NT2/D1 (cell line): ENCODE measurements around the gene ORC2.

Experiments
- DNase-seq: peaks from one replicate; pipeline ENCODE4 v3.0.0-alpha.2; 2011; ENCODE audit warnings: low read depth, low spot score
- H3K27me3 ChIP-seq: 2 replicates; pipeline ENCODE4 v1.6.0; 2011; ENCODE audit warnings: mild to moderate bottlenecking; ENCODE audit not compliant: insufficient read length, insufficient read depth
- H3K36me3 ChIP-seq: 2 replicates; pipeline ENCODE4 v1.6.1; 2011; ENCODE audit warnings: mild to moderate bottlenecking, low read length, mixed read lengths; ENCODE audit not compliant: insufficient read depth, insufficient read length
- H3K4me1 ChIP-seq: 2 replicates; pipeline ENCODE4 v1.5.1; 2011; ENCODE audit not compliant: insufficient read depth, insufficient read length
- H3K4me3 ChIP-seq: 2 replicates; pipeline ENCODE4 v1.5.1; 2011; ENCODE audit warnings: low read depth; ENCODE audit not compliant: insufficient read length
- H3K9ac ChIP-seq: 2 replicates; pipeline ENCODE4 v1.6.0; 2011; ENCODE audit warnings: low read depth; ENCODE audit not compliant: insufficient read length
- H3K9me3 ChIP-seq: 2 replicates; pipeline ENCODE4 v1.5.1; 2011; ENCODE audit warnings: mild to moderate bottlenecking, low read length; ENCODE audit not compliant: insufficient read depth
- SUZ12 ChIP-seq: IDR thresholded peaks from 2 replicates; pipeline ENCODE4 v1.6.1; 2011; ENCODE audit not compliant: insufficient read length, insufficient read depth; ENCODE audit errors: extremely low read depth
- YY1 ChIP-seq: IDR thresholded peaks from 2 replicates; pipeline ENCODE4 v1.6.1; 2011; ENCODE audit not compliant: insufficient read length, insufficient read depth
- ZNF274 ChIP-seq: IDR thresholded peaks from 2 replicates; pipeline ENCODE4 v1.6.1; 2011; ENCODE audit warnings: mild to moderate bottlenecking, low read depth, low read length

The ORC2 gene

DNA sequence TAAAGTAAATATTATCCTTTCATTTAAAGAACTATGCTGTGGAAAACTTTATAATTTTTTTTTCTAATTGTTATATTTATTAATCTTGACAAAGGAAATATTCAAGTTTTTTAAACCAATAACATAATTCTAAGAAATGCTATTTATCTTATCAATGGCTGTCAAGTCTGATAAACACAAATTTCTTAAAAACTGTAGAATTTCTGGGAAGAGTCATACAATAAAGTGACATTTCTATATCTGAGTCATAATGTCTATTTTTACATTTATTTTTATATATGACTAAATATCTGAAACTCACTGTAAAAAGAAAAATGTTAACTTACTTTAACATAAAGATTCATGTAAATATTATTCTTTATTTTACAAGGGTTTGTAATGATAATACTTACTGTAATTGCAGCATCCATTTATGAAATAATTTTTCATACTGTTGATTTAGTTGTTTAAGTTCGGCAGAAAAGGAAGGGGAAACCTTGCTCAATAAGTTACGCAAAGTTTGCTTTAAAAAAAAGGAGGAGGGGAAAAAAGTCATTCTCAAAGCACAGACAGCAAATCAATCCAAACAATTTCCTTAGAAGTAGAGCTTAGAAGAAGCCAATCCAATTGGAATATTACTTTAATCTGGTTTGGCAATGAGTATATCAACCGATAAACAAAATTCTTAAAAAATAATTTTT lies 32.4 kb downstream of the ORC2 start:
- peaks cover 75% of the 10 kb centered on the region for H3K36me3 ChIP-seq
- DNase-seq = no peak
- no peak overlapping the region for H3K4me3 ChIP-seq
- no peaks in the 10 kb centered on the region for H3K4me1 ChIP-seq
- no peak overlapping the region for H3K9ac ChIP-seq
- H3K9me3 ChIP-seq = no peaks in the 10 kb centered on the region
- H3K27me3 ChIP-seq = no peaks in the 10 kb centered on the region
- no peak for TF ChIP-seq ZNF274
- TF ChIP-seq YY1 = no peak
- no peak for TF ChIP-seq SUZ12

DNA sequence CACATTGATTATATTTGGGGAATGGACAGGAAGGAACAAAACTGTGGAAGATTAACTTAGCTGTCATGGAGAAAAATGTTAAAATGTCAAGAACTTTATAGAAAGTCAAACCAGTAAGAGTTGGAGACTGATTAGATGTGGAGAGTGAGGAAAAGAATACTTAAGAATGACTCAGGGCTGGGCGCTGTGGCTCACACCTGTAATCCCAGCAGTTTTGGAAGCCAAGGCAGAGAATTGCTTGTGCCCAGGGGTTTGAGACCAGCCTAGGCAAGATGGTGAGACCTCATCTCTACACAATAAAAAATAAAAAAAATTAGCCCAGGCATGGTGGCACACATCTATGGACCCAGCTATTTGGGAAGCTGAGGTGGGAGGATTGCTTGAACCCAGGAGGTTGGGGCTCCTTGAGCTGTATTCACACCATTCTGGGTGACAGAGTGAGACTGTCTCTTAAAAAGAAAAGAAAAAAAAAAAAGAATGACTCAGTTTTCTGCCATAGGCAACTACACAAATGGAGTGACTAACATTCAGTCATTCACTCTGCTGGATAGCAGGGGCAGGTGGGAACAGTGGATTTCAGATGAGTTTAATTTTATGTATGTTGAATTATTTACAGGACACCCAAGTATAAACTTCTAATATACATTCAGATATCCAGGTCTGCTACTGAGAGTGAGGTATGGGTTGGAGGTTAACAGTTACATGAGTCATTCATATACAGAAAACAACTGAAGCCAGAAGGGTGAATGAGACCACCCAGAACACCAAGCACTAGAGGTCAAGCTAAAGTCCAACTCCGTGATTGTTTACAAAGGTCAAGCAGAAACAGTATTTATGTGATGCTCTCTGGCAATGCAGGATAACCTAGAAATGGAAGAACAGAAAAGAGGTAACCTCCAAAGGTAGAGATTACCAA lies 33.9 kb downstream of the ORC2 start:
- Histone ChIP-seq H3K27me3 (no peaks in the 10 kb centered on the region), H3K36me3 (peaks cover 78% of the 10 kb centered on the region)
- TF ChIP-seq YY1 = no peak
- no peak for TF ChIP-seq ZNF274
- no peak for TF ChIP-seq SUZ12

DNA sequence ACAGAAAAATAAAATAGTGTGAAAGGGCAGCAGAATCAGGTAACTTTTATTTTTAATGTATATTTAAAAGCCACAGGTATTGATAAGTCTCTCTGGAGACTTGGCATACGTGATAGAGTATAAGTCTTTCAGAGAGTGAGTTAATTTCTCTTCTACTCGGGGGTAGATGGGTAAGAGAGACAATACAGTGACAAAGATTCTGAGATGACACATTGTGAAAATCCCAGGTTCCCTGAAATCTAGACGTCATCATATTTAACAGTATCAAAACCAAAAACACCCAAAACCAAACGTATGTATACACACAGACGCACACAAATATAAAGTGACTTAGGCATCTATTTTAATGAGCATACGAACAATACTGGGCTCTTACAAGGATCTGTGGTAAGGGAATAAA lies 41.0 kb downstream of the ORC2 start:
- no peak for DNase-seq
- Histone ChIP-seq H3K9me3 (no peaks in the 10 kb centered on the region), H3K36me3 (peaks cover 86% of the 10 kb centered on the region), H3K9ac (no peak overlapping the region), H3K4me3 (no peak overlapping the region), H3K4me1 (no peaks in the 10 kb centered on the region), H3K27me3 (no peaks in the 10 kb centered on the region)
- TF ChIP-seq ZNF274 (no peak), YY1 (no peak), SUZ12 (no peak)

More for the DNA sequence above, 33.9 kb downstream of the ORC2 start:
- Histone ChIP-seq H3K4me3 (no peak overlapping the region), H3K9me3 (no peaks in the 10 kb centered on the region), H3K4me1 (no peaks in the 10 kb centered on the region), H3K9ac (no peak overlapping the region)
- DNase-seq = no peak

DNA sequence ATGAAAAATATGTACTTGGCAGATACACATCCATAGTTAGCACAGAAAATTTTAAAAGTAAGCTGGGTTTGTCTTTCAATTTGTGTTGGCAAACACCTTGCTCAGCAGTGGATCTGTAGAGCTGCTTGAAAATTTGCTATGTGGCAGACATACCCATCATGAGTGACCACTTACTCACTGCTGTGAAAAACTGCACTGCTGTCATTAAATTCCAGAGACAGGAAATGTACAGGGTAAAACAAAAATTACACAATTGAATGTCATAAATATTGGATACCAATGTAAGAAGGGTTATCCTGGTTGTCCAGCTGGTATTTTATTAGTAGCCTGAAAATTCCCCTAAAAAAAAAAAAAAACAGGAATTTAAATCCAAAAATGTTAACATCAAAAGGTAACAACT lies 49.8 kb downstream of the ORC2 start:
- Histone ChIP-seq H3K9me3 (no peaks in the 10 kb centered on the region), H3K27me3 (no peaks in the 10 kb centered on the region), H3K4me1 (no peaks in the 10 kb centered on the region), H3K36me3 (peaks cover 68% of the 10 kb centered on the region), H3K9ac (no peak overlapping the region), H3K4me3 (no peak overlapping the region)
- no peak for DNase-seq
- no peak for TF ChIP-seq SUZ12
- no peak for TF ChIP-seq ZNF274
- no peak for TF ChIP-seq YY1

DNA sequence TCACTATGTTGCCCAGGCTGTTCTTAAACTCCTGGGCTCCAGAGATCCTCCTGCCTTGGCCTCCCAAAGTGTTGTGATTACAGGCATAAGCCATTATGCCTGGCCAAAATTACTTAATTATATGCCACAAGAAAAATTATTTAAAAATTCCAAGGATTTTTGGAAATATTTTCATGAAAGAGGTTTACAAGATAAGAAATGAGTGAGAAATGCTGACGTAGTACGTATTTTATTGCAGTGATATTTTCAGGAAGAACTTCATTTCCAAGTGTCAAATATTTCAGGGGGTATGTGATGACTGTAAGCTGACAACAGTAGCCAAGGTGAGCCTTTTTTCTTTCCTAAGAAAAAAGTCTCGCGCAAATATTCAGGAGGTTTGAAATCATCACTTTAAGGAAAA lies 53.5 kb downstream of the ORC2 start:
- DNase-seq = no peak
- Histone ChIP-seq H3K27me3 (no peaks in the 10 kb centered on the region), H3K9ac (no peak overlapping the region), H3K9me3 (no peaks in the 10 kb centered on the region), H3K4me1 (no peaks in the 10 kb centered on the region), H3K36me3 (peaks cover 73% of the 10 kb centered on the region), H3K4me3 (no peak overlapping the region)
- TF ChIP-seq YY1 = no peak
- no peak for TF ChIP-seq SUZ12
- no peak for TF ChIP-seq ZNF274

DNA sequence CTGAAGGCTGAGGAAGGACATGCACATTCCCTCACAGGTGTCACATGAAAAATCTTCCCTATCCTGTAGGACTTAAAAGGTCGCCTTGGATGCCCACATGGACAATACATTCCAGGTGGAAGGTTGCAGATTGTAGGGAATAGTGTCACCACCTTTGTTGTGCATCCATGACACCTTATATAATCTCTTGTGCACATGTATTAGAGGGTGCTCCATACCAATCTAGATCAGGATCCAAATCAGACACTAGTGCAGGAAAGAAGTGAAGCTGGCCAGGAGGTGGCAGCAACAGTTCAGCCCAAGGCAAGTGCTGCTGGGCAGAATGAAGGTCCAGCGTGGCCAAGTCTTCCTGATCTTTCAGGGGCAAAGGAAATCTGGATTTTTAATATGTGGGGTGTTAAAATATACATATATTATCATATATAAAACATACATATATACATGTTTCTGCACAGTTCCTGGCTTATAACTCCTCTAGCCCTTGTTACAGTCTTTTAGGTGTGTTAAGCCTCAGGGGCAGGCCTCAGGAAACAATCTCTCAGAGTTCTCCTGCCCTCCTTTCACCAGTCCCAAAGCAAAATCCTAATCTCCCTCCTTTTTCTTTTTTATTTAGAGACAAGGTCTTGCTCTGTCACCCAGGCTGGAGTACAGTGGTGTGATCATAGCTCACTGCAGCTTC lies 57.7 kb downstream of the ORC2 start:
- no peaks in the 10 kb centered on the region for H3K4me1 ChIP-seq
- H3K27me3 ChIP-seq = no peaks in the 10 kb centered on the region
- H3K9ac ChIP-seq = no peak overlapping the region
- H3K36me3 ChIP-seq = peaks cover 77% of the 10 kb centered on the region
- TF ChIP-seq ZNF274 (no peak), YY1 (no peak), SUZ12 (no peak)
- no peaks in the 10 kb centered on the region for H3K9me3 ChIP-seq
- H3K4me3 ChIP-seq = no peak overlapping the region
- DNase-seq = peak; percentile 51

DNA sequence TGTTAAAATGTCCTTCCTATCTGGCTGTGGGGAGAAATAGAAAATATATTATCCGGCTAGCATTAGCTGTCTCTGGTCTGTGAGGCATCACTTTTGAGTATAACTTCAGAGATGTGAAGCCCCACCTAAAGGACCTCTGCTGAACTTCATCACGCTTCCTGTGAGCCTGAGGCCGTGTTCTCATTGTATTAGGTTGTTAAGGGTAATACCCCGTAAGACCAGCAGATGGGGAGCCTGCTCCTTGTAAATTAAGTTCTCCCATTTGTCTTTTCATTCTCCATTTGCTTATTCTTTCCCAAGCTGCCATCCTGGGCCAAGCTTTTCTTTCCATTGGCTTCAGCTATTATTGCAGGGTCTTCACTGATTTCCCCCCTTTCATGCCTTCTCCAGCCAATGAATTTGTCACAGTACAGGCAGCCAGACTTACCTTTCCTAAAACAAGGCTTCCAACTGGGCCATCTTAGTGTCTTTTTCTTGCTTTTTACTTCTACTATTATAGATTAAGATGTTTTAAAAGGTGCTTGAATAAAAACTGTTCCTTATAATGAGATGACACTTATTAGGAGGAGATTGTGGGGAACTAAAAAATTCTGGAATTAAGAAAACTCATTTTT lies 61.9 kb downstream of the ORC2 start:
- no peak for TF ChIP-seq YY1
- no peak for TF ChIP-seq ZNF274
- no peak for TF ChIP-seq SUZ12
- peak; percentile 88 for DNase-seq
- Histone ChIP-seq H3K27me3 (no peaks in the 10 kb centered on the region), H3K9ac (no peak overlapping the region), H3K4me1 (no peaks in the 10 kb centered on the region), H3K4me3 (no peak overlapping the region), H3K36me3 (peaks cover 84% of the 10 kb centered on the region), H3K9me3 (no peaks in the 10 kb centered on the region)
